ENCODE data around the gene TMOD2.

Gene TMOD2

GRCh38 chr15:51750792-51751696, at the start of gene TMOD2:
TSS of gene TMOD2 (plus strand) at chr15:51751597. CDS start at chr15:51766442, 14,845 bp downstream.
- H3K9ac ChIP-seq (ENCODE audit: low read length), result peak within 1 kb of the TSS; percentile 44
- no peak within 1 kb of the TSS for H3K27ac ChIP-seq (ENCODE audit: low read depth, low read length)
- H3K27me3 ChIP-seq (ENCODE audit: control insufficient read depth, insufficient read depth, low read length), result peaks cover 68% of the 10 kb centered on the region
- H3K9me3 ChIP-seq (ENCODE audit: control insufficient read depth, insufficient read depth, low read depth, low read length), result no peaks in the 10 kb centered on the region
- H3K36me3 ChIP-seq (ENCODE audit: control insufficient read depth, insufficient read depth, low read length), result no peaks in the 10 kb centered on the region
- H3K4me3 ChIP-seq (ENCODE audit: low read depth, low read length), result peak within 1 kb of the TSS; percentile 75
- peaks cover 8% of the 10 kb centered on the region; the same call in 1 of the 2 replicates for H3K4me1 ChIP-seq (ENCODE audit: control insufficient read depth, insufficient read depth, low read length)

DNA sequence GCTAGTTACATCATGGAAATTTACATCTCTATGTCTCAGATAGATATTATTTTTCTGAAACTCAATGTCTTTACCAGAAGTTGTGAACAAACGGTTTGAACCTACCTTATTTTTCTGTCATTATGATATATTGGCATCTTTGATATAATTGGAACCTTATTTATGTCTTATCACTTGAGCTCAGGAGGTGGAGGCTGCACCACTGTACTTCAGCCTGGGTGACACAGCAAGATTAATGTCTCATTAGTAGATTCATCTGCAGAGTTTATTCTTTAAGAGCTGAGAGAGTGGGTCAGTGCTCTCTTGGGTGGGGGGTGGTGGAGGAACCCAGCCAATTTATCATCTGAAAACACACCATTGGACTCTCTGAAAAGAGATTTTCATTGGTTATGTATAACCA, 48.7 kb upstream of the TMOD2 start:
- Histone ChIP-seq H3K4me3 (ENCODE audit: low read depth, low read length) (no peak overlapping the region), H3K36me3 (ENCODE audit: control insufficient read depth, insufficient read depth, low read length) (peaks cover 8% of the 10 kb centered on the region; the same call in 1 of the 2 replicates), H3K9me3 (ENCODE audit: control insufficient read depth, insufficient read depth, low read depth, low read length) (no peaks in the 10 kb centered on the region), H3K9ac (ENCODE audit: low read length) (no peak overlapping the region), H3K4me1 (ENCODE audit: control insufficient read depth, insufficient read depth, low read length) (no peaks in the 10 kb centered on the region), H3K27ac (ENCODE audit: low read depth, low read length) (no peak overlapping the region), H3K27me3 (ENCODE audit: control insufficient read depth, insufficient read depth, low read length) (no peaks in the 10 kb centered on the region)

DNA sequence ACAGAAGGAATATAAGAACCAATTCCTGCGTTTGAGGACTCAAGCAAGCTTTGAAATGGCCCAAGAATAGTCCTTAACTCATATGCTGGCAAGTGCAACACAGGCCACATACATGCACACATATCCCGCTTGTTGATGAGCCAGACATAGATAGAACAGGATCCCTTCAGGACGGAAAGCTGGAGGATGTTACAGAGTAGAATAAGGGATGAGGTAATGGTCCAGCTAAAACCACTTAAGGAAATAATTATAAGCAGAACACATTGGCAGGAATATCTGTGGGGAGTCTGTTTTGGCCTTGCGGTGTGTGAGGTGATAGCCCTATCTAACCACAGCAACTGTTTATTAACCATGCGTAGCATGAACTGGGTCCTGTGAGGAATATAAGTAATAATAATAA, 45.1 kb upstream of the TMOD2 start:
- Histone ChIP-seq H3K27me3 (ENCODE audit: control insufficient read depth, insufficient read depth, low read length) (no peaks in the 10 kb centered on the region), H3K36me3 (ENCODE audit: control insufficient read depth, insufficient read depth, low read length) (no peaks in the 10 kb centered on the region; the same call in 1 of the 2 replicates), H3K4me3 (ENCODE audit: low read depth, low read length) (no peak overlapping the region), H3K9ac (ENCODE audit: low read length) (no peak overlapping the region), H3K4me1 (ENCODE audit: control insufficient read depth, insufficient read depth, low read length) (no peaks in the 10 kb centered on the region), H3K9me3 (ENCODE audit: control insufficient read depth, insufficient read depth, low read depth, low read length) (no peaks in the 10 kb centered on the region), H3K27ac (ENCODE audit: low read depth, low read length) (no peak overlapping the region)

- no peak overlapping the region for H3K9ac ChIP-seq (ENCODE audit: low read length)
- no peaks in the 10 kb centered on the region for H3K27me3 ChIP-seq (ENCODE audit: control insufficient read depth, insufficient read depth, low read length)
- no peaks in the 10 kb centered on the region for H3K4me1 ChIP-seq (ENCODE audit: control insufficient read depth, insufficient read depth, low read length)
- H3K36me3 ChIP-seq (ENCODE audit: control insufficient read depth, insufficient read depth, low read length), result no peaks in the 10 kb centered on the region; the same call in 1 of the 2 replicates
- H3K9me3 ChIP-seq (ENCODE audit: control insufficient read depth, insufficient read depth, low read depth, low read length), result no peaks in the 10 kb centered on the region
- H3K27ac ChIP-seq (ENCODE audit: low read depth, low read length), result no peak overlapping the region
- H3K4me3 ChIP-seq (ENCODE audit: low read depth, low read length), result no peak overlapping the region
Measured at GRCh38 chr15:51706926-51707608, 44.3 kb upstream of the TMOD2 start.

- Histone ChIP-seq H3K4me1 (ENCODE audit: control insufficient read depth, insufficient read depth, low read length) (no peaks in the 10 kb centered on the region), H3K27ac (ENCODE audit: low read depth, low read length) (no peak overlapping the region), H3K4me3 (ENCODE audit: low read depth, low read length) (no peak overlapping the region), H3K27me3 (ENCODE audit: control insufficient read depth, insufficient read depth, low read length) (no peaks in the 10 kb centered on the region), H3K9ac (ENCODE audit: low read length) (no peak overlapping the region), H3K36me3 (ENCODE audit: control insufficient read depth, insufficient read depth, low read length) (no peaks in the 10 kb centered on the region; the same call in 1 of the 2 replicates), H3K9me3 (ENCODE audit: control insufficient read depth, insufficient read depth, low read depth, low read length) (no peaks in the 10 kb centered on the region)
Measured at GRCh38 chr15:51708013-51708412, 43.4 kb upstream of the TMOD2 start.

- no peaks in the 10 kb centered on the region for H3K9me3 ChIP-seq (ENCODE audit: control insufficient read depth, insufficient read depth, low read depth, low read length)
- H3K9ac ChIP-seq (ENCODE audit: low read length), result no peak overlapping the region
- no peaks in the 10 kb centered on the region; the same call in 1 of the 2 replicates for H3K36me3 ChIP-seq (ENCODE audit: control insufficient read depth, insufficient read depth, low read length)
- H3K27ac ChIP-seq (ENCODE audit: low read depth, low read length), result no peak overlapping the region
- H3K4me3 ChIP-seq (ENCODE audit: low read depth, low read length), result no peak overlapping the region
- no peaks in the 10 kb centered on the region for H3K4me1 ChIP-seq (ENCODE audit: control insufficient read depth, insufficient read depth, low read length)
- no peaks in the 10 kb centered on the region for H3K27me3 ChIP-seq (ENCODE audit: control insufficient read depth, insufficient read depth, low read length)
Measured at GRCh38 chr15:51709031-51709430, 42.4 kb upstream of the TMOD2 start.

- no peaks in the 10 kb centered on the region for H3K9me3 ChIP-seq (ENCODE audit: control insufficient read depth, insufficient read depth, low read depth, low read length)
- H3K4me1 ChIP-seq (ENCODE audit: control insufficient read depth, insufficient read depth, low read length), result no peaks in the 10 kb centered on the region; the same call in 1 of the 2 replicates
- no peaks in the 10 kb centered on the region for H3K27me3 ChIP-seq (ENCODE audit: control insufficient read depth, insufficient read depth, low read length)
- H3K36me3 ChIP-seq (ENCODE audit: control insufficient read depth, insufficient read depth, low read length), result peaks cover 2% of the 10 kb centered on the region; the same call in 1 of the 2 replicates
- no peak overlapping the region for H3K27ac ChIP-seq (ENCODE audit: low read depth, low read length)
- no peak overlapping the region for H3K9ac ChIP-seq (ENCODE audit: low read length)
- no peak overlapping the region for H3K4me3 ChIP-seq (ENCODE audit: low read depth, low read length)
Measured at GRCh38 chr15:51714162-51714561, 37.2 kb upstream of the TMOD2 start.

DNA sequence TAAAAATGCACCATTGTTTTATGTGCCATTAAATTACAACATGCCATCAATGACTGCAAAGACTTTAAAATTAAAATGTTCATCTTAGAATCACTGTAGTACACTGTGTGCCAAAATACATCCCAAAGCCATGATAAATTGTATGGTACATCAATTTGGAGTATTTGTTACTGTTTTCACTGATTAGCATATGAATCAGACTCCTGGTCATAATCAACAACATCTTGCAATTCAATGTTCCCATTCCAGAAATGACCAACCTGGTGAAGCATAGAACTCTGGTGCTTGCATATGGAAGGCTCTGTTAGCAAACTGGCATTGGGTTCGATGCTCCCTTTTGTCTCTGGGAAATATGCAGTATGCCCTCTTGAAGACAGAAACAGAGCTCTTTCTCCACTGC, 36.5 kb upstream of the TMOD2 start:
- Histone ChIP-seq H3K9ac (ENCODE audit: low read length) (no peak overlapping the region), H3K9me3 (ENCODE audit: control insufficient read depth, insufficient read depth, low read depth, low read length) (no peaks in the 10 kb centered on the region)

GRCh38 chr15:51718219-51718618, 33.2 kb upstream of the TMOD2 start:
- Histone ChIP-seq H3K4me1 (ENCODE audit: control insufficient read depth, insufficient read depth, low read length) (no peaks in the 10 kb centered on the region; the same call in 1 of the 2 replicates), H3K9me3 (ENCODE audit: control insufficient read depth, insufficient read depth, low read depth, low read length) (no peaks in the 10 kb centered on the region), H3K36me3 (ENCODE audit: control insufficient read depth, insufficient read depth, low read length) (peaks cover 2% of the 10 kb centered on the region; the same call in 1 of the 2 replicates), H3K4me3 (ENCODE audit: low read depth, low read length) (no peak overlapping the region), H3K27ac (ENCODE audit: low read depth, low read length) (no peak overlapping the region), H3K27me3 (ENCODE audit: control insufficient read depth, insufficient read depth, low read length) (no peaks in the 10 kb centered on the region), H3K9ac (ENCODE audit: low read length) (no peak overlapping the region)

More for the DNA sequence above, 36.5 kb upstream of the TMOD2 start:
- H3K4me1 ChIP-seq (ENCODE audit: control insufficient read depth, insufficient read depth, low read length), result no peaks in the 10 kb centered on the region; the same call in 1 of the 2 replicates
- H3K36me3 ChIP-seq (ENCODE audit: control insufficient read depth, insufficient read depth, low read length), result peaks cover 2% of the 10 kb centered on the region; the same call in 1 of the 2 replicates
- H3K27me3 ChIP-seq (ENCODE audit: control insufficient read depth, insufficient read depth, low read length), result no peaks in the 10 kb centered on the region
- H3K4me3 ChIP-seq (ENCODE audit: low read depth, low read length), result no peak overlapping the region
- H3K27ac ChIP-seq (ENCODE audit: low read depth, low read length), result no peak overlapping the region

DNA sequence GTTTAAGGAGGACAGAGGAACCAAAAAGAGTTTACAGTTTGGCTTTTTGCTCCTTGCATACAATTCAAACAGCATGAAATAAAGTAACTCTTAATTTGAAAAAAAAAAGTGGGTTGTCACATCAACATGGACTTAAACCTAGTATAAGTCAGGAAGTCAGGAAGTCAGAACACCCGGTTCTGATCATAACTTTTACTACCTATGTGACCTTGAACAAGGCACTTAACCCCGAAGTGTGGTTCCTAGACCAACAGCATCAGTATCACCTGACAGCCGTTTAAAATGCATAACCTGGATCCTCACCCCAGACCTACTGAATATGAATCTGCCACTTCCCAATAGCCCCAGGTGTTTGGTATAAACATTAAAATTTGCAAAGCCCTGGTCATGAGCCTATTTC, 32.7 kb upstream of the TMOD2 start:
- H3K4me1 ChIP-seq (ENCODE audit: control insufficient read depth, insufficient read depth, low read length), result no peaks in the 10 kb centered on the region; the same call in 1 of the 2 replicates
- H3K4me3 ChIP-seq (ENCODE audit: low read depth, low read length), result no peak overlapping the region
- H3K27ac ChIP-seq (ENCODE audit: low read depth, low read length), result no peak overlapping the region
- no peak overlapping the region for H3K9ac ChIP-seq (ENCODE audit: low read length)
- H3K9me3 ChIP-seq (ENCODE audit: control insufficient read depth, insufficient read depth, low read depth, low read length), result no peaks in the 10 kb centered on the region
- H3K27me3 ChIP-seq (ENCODE audit: control insufficient read depth, insufficient read depth, low read length), result no peaks in the 10 kb centered on the region
- H3K36me3 ChIP-seq (ENCODE audit: control insufficient read depth, insufficient read depth, low read length), result peaks cover 2% of the 10 kb centered on the region; the same call in 1 of the 2 replicates

All from HUES6 (cell line).